Activated CD8-positive, alpha-beta T cell treated with anti-CD3 and anti-CD28 coated beads, Interleukin-2, amount 10 ng/mL, durations not matched to agents 7 days and 5 days (primary cell): ENCODE measurements around the gene GTF3C4. TPM values are rescaled to one million over a fixed set of nuclear protein-coding genes. Genes with fewer than 3 reads are reported as not detected.

Experiments
- ATAC-seq: fragments of 150-1000 bp; cut with Tn5 transposase; one replicate; pipeline ENCODE4 v1.10.0; 2021; ENCODE audit warnings: moderate library complexity
- CTCF ChIA-PET: fragments of 350-600 bp; sonication (Branson Sonifier 250); formaldehyde crosslinking; loops from one replicate; lab custom pipeline; 2021; ENCODE audit warnings: antibody characterized with exemption; lab: Charles Lee
- POLR2A ChIA-PET: fragments of 350-600 bp; sonication (Branson Sonifier 250); formaldehyde crosslinking; loops from one replicate; lab custom pipeline; 2021; ENCODE audit warnings: antibody characterized with exemption; lab: Charles Lee
- DNase-seq: peaks from one replicate; pipeline ENCODE4 v3.0.0-alpha.2; 2020
- H3K27ac Mint-ChIP-seq: one replicate; pipeline ENCODE4 v1.8.0; 2021; ENCODE audit warnings: mild to moderate bottlenecking, mixed read lengths
- H3K27me3 Mint-ChIP-seq: one replicate; pipeline ENCODE4 v1.8.0; 2021; ENCODE audit warnings: low read depth, mixed read lengths
- H3K36me3 Mint-ChIP-seq: one replicate; pipeline ENCODE4 v1.8.0; 2021; ENCODE audit warnings: low read depth, mixed read lengths
- H3K4me1 Mint-ChIP-seq: one replicate; pipeline ENCODE4 v1.8.0; 2021; ENCODE audit warnings: low read depth, mixed read lengths
- H3K4me3 Mint-ChIP-seq: one replicate; pipeline ENCODE4 v1.8.0; 2021; ENCODE audit warnings: mild to moderate bottlenecking, mixed read lengths
- H3K9me3 Mint-ChIP-seq: one replicate; pipeline ENCODE4 v1.8.0; 2022; ENCODE audit warnings: mixed read lengths; ENCODE audit not compliant: insufficient read depth
- total RNA-seq, 2 experiments: library from RNA; stranded (reverse); gene quantifications; one replicate each; pipeline ENCODE4 v1.2.3, GENCODE V29; 2021

GTF3C4 gene
- total RNA-seq, 2 experiments from 2014 or later = 12.2 to 13.0 TPM

DNA sequence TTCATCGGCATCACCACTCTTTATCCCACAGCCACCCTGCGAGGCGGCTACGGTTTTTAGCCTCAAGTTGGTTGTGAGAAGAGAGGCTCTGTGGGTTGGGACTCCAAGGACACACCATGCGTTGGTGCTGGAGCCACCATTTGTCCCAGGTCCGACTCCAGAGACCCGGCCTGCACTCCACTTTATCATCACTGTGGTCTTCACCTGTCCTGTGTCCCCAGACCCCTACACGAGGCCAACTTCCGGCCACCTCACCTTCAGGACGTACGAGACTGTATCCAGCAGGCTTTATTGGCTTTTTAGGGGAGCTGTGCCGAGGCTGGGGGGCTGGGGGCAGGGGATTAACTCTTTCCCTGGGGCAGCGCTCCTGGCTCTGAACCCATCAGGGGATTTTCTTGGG, 55.0 kb downstream of the GTF3C4 start:
- H3K27ac Mint-ChIP-seq = no peak overlapping the region
- H3K36me3 Mint-ChIP-seq = no peaks in the 10 kb centered on the region
- ChIA-PET POLR2A (no interaction called here), CTCF (no interaction called here)
- DNase-seq (no peak), ATAC-seq (no peak)
- H3K4me1 Mint-ChIP-seq = no peaks in the 10 kb centered on the region
- H3K4me3 Mint-ChIP-seq = no peak overlapping the region
- H3K9me3 Mint-ChIP-seq = no peaks in the 10 kb centered on the region
- H3K27me3 Mint-ChIP-seq = peaks cover 3% of the 10 kb centered on the region

DNA sequence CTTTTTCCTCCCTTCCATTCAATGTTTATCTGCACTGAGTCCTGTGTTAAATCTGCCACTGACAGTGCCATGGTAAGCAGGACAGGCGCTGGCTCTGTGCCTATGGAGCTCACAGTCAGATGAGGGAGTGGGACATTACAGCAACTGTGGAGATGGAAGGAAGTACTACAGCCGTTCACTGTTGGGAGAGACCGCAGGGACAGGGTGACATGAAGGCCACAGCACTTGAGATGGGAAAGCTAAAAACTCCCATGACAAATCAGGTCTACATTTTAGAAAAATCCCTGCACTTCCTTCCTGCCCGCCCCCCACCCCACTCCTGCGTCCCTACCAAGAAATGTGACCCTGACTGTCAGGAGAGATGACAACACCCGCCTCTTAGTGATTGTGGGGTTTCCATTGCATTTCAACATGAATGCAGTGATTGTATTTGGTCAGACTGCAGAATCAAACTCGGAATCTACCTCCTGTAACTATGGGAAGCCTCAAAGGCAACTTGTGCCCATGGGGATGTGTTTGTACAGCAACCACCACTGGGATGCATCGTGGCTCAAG, 56.4 kb downstream of the GTF3C4 start:
- Mint-ChIP-seq H3K36me3 (no peaks in the 10 kb centered on the region), H3K4me3 (no peak overlapping the region), H3K27me3 (peaks cover 3% of the 10 kb centered on the region), H3K4me1 (no peaks in the 10 kb centered on the region), H3K9me3 (no peaks in the 10 kb centered on the region), H3K27ac (no peak overlapping the region)
- DNase-seq (no peak), ATAC-seq (no peak)
- ChIA-PET CTCF (no interaction called here), POLR2A (no interaction called here)

DNA sequence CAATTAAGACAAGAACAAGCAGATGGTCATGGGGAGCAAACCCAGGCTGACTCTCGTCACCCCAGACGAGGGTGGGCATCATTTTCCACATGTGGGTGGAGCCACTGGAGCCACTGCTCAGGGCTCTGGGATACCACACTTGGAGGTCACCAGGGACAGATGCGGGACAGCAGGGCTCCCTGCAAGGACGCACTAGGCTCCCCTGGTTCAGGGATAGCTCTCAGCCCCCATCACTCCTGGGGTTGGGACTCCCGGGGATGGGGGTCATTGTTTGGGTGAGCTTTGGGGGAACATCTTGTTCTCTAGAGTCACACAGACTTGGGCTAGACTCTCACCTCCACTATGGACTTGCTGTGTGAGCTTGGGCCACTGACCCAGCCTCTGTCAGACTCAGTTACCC, 57.8 kb downstream of the GTF3C4 start:
- no peaks in the 10 kb centered on the region for H3K9me3 Mint-ChIP-seq
- no peaks in the 10 kb centered on the region for H3K36me3 Mint-ChIP-seq
- ATAC-seq = no peak
- H3K27me3 Mint-ChIP-seq = peaks cover 3% of the 10 kb centered on the region
- POLR2A ChIA-PET = no interaction called here
- H3K4me3 Mint-ChIP-seq = no peak overlapping the region
- CTCF ChIA-PET = no interaction called here
- no peak overlapping the region for H3K27ac Mint-ChIP-seq
- no peak for DNase-seq
- no peaks in the 10 kb centered on the region for H3K4me1 Mint-ChIP-seq

DNA sequence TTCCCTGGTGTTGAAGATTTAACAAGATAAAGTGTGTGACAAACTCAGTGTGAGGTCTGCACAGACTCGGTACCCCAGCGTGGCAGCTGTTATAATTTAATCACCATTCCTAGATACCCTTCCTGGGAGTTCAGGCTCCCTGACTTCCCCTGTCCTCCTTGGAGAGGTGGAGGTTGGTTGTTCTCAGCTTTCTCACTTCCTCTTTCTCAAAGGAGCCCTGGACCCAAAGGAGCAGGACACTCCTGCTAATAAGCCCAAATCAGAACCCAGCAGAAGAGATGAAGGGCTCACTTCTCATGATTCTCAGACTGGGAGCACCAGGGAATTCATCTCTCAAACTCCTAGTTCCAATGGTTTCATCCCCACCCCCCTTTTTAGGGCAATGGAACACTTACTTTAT, 58.2 kb downstream of the GTF3C4 start:
- H3K9me3 Mint-ChIP-seq = no peaks in the 10 kb centered on the region
- peaks cover 3% of the 10 kb centered on the region for H3K27me3 Mint-ChIP-seq
- ChIA-PET CTCF (no interaction called here), POLR2A (no interaction called here)
- no peaks in the 10 kb centered on the region for H3K36me3 Mint-ChIP-seq
- no peak overlapping the region for H3K27ac Mint-ChIP-seq
- H3K4me3 Mint-ChIP-seq = no peak overlapping the region
- no peaks in the 10 kb centered on the region for H3K4me1 Mint-ChIP-seq
- ATAC-seq (no peak), DNase-seq (no peak)

DNA sequence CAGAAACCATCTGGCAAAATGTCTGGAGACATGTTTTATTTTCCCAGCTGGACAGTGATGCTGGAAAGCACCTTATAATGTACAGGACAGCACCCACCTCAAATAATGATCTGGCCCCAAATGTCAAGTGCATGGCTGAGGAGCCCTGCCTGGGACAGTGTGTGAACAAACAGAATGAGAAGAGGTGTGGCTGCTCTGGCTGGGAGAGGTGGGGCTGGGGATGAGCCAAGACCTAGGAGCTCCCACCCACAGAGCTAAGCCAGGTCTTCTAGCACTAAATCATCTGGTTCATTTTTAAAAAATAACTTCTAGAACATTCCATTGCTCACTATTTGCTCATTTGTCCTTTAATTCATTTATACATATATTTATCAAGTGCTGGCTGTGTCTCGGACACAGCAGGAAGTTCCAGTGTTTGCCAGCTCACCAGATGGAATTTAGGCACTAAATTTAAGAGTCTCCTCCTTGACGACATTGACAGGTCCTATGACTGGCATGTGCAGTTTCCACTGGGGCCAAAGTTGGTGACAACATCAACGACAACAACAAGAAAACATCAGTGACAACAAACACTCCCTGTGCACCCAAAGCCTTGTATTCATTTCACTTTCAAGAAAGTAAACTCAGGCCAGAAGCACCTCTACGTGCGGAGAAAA, 59.1 kb downstream of the GTF3C4 start:
- Mint-ChIP-seq H3K27me3 (peaks cover 3% of the 10 kb centered on the region), H3K27ac (no peak overlapping the region)
- CTCF ChIA-PET = no interaction called here

DNA sequence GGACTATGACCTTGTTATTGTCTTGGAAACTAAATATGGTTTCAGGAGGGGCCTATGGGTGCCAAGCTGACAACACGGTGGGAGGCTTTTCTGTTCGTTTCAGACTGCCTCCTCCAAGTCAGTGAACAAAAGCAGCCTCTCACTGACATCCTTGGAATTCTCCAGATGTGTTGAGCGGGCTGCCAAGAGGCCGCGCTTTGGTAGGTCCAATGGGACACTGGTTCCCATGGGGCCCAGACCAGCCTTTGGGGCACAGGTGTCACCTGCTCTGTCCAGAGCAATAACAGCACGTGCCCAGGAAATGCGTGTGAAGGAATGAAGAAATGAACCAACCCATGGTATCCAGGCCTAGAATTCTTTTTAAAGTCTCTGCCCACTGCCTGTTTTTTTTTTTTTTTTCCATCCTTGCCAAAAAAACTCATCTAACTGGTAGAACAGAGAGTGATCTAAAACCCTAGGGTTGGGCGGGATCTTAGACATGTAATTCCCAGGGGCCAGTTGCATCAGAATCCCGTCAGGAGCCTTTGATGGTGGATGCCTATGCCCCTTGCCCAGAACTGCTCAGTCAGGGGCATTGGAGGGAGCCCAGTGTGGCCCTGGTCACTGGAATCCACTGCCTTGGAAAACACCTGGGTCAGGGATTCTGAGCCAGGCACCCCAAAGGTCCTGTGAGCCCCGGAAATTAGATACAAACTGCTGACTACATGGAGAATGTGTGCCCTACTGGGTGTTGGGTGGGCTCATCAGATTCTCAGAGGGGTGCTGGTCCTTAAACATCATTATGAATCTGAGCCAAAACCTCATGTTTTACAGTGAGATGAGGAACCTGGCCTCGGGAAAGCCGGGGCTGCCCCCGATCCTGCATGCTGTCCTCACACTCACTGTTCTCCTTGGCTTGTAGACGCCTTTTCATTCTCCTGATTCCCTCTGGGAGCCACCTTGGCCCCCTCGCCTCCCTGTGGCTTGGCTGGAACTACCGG, 60.1 kb downstream of the GTF3C4 start:
- POLR2A ChIA-PET = no interaction called here
- H3K4me3 Mint-ChIP-seq = no peak overlapping the region

More for the DNA sequence above, 59.1 kb downstream of the GTF3C4 start:
- Mint-ChIP-seq H3K36me3 (no peaks in the 10 kb centered on the region), H3K9me3 (no peaks in the 10 kb centered on the region), H3K4me3 (no peak overlapping the region), H3K4me1 (no peaks in the 10 kb centered on the region)
- POLR2A ChIA-PET = no interaction called here
- ATAC-seq (no peak), DNase-seq (no peak)

DNA sequence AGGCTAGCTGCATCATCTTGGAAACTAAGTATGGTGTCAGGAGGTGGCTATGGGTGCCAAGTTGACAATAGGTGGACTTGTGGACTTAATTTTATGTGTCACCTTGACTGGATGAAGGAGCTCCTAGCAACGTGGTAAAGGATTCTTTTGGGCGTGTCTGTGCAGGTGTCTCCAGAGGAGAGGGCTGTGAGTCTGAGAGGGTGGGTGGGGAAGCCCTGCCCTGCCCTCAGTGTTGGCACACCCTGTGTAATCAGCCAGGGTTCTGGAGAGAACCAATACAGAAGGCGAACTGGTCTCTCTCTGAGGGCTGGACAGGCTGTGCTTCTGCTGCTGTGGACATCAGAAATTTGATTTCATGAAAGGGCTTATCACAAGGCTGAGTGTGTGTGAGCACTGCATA, 61.0 kb downstream of the GTF3C4 start:
- Mint-ChIP-seq H3K4me1 (no peaks in the 10 kb centered on the region), H3K4me3 (no peak overlapping the region), H3K36me3 (no peaks in the 10 kb centered on the region), H3K27ac (no peak overlapping the region), H3K27me3 (peaks cover 3% of the 10 kb centered on the region), H3K9me3 (no peaks in the 10 kb centered on the region)
- no peak for DNase-seq
- ChIA-PET CTCF (no interaction called here), POLR2A (no interaction called here)
- no peak for ATAC-seq

More for the DNA sequence above, 60.1 kb downstream of the GTF3C4 start:
- no peak for DNase-seq
- CTCF ChIA-PET = no interaction called here
- Mint-ChIP-seq H3K27ac (no peak overlapping the region), H3K27me3 (peaks cover 3% of the 10 kb centered on the region), H3K9me3 (no peaks in the 10 kb centered on the region), H3K4me1 (no peaks in the 10 kb centered on the region), H3K36me3 (no peaks in the 10 kb centered on the region)
- ATAC-seq = no peak

DNA sequence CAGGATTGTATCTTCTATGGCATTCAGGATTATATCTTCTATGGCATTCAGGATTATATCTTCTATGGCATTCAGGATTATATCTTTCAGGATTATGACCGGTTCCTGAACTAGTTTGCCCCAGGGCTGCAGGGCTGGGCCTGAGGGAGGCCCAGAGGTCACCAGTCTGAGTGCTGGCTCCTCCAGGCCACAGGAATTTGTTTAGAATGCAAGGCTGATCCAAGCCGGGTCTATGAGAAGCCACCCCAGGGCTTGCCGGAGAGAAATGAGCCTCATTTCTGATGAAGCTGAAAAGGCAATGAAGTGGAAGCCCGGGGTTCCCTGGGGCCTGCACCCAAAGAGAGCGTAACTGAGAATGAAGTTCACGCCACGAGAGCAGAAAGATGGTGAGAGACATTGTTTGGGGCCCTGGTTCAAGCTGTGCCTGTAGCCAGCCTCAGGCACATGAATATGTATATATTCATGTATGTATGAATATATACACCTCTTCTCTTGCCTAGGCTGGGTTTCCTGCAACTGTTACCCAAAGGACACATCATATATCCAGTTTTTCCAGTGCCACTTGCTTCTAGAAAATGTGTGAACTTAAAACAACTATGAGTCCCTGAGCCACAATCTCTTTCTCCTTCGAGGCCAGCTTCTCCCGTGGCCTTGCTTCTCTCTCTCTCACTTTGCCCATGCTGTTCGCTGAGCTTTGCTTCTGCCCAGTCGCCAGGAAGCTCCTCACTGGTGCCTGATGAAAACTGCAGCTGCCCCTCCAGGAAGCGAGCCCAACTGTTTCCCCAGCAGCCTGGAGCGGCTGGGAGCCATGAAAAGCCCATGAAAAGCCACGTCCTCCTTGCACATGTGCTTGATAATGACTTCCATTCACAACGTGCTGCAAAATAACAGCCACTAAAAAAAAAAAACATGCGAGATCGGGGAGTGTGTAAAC, 62.3 kb downstream of the GTF3C4 start:
- H3K4me1 Mint-ChIP-seq = no peaks in the 10 kb centered on the region
- H3K4me3 Mint-ChIP-seq = no peak overlapping the region
- ChIA-PET POLR2A (no interaction called here), CTCF (interaction anchor here (0.6 kb wide), 1 partner anchor 118 kb away, joined by 4 read pairs; no protein-coding TSS in a partner anchor)
- H3K36me3 Mint-ChIP-seq = no peaks in the 10 kb centered on the region
- H3K27me3 Mint-ChIP-seq = peaks cover 11% of the 10 kb centered on the region
- H3K27ac Mint-ChIP-seq = no peak overlapping the region
- DNase-seq = no peak
- H3K9me3 Mint-ChIP-seq = no peaks in the 10 kb centered on the region
- ATAC-seq = no peak

DNA sequence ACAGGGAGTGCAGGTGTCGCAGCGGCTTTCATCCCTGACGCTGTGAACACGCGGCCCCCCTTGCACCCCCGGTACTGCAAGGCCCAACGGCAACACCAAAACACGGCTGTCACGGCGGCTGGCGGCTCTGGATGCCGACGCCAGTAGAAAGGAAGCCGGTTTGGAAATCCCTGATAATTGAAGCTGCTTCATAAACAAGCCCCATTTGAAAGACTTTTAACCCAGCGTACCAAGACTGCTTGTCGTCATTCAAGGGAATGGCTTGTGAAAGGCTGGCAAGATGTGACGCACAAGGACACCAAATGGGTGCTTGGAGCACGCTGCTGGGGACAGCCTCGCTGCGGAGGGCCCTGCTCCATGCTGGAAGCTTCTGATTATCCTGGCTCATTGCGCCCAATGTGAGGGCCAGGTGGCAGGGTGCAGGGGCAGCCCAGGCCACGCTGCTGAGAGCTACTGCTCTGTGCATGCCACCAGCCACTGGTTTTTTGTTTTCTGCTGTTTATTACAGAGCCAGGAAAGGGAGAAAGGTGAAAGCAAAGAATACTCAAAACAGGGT, 63.1 kb downstream of the GTF3C4 start:
- POLR2A ChIA-PET = no interaction called here
- no peak for ATAC-seq
- Mint-ChIP-seq H3K9me3 (no peaks in the 10 kb centered on the region), H3K27me3 (peaks cover 11% of the 10 kb centered on the region), H3K4me1 (no peaks in the 10 kb centered on the region), H3K36me3 (no peaks in the 10 kb centered on the region), H3K4me3 (no peak overlapping the region), H3K27ac (no peak overlapping the region)
- DNase-seq = no peak
- CTCF ChIA-PET = interaction anchor here (0.6 kb wide), 1 partner anchor 117 kb away, joined by 4 read pairs; no protein-coding TSS in a partner anchor

DNA sequence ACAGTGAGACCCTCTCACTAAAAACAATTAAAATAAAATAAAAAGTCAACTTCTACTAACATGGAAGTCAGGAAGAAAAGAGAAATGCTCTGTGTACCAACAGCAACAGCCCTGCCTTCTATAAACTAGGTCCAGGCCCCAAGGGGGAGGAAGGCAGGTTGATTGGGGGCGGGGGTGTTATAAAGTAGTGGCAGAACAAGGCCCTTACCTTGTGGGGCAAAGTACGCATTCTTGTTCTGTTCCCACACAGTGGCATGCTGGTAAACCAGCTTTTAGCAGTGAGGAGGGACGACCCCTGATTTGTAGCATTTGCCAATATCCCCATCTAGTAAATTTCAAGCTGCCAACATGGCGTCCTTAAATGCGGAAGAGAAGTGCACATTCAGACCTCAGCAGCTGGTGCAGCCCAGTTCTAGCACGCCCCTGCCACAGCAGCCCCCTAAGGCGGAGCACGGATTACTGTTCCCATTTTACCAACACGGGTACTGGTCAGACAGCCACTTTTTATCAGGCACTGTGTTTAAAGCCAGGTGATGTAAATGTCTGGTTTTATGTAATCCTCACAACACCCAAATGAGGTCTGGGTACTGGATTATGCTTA, 69.5 kb downstream of the GTF3C4 start:
- H3K4me3 Mint-ChIP-seq = no peak overlapping the region
- no peaks in the 10 kb centered on the region for H3K9me3 Mint-ChIP-seq
- H3K27me3 Mint-ChIP-seq = peaks cover 33% of the 10 kb centered on the region
- DNase-seq = no peak
- no peak overlapping the region for H3K27ac Mint-ChIP-seq
- peaks cover under 1% of the 10 kb centered on the region for H3K4me1 Mint-ChIP-seq
- H3K36me3 Mint-ChIP-seq = no peaks in the 10 kb centered on the region
- CTCF ChIA-PET = interaction anchor here (0.9 kb wide), 1 partner anchor 164 kb away, joined by 3 read pairs; no protein-coding TSS in a partner anchor
- POLR2A ChIA-PET = no interaction called here
- ATAC-seq = no peak
